ENCODE results near the gene DNAJC6. TPM values are rescaled to one million over a fixed set of nuclear protein-coding genes. Genes with fewer than 3 reads are reported as not detected.
A peak's percentile ranks its signal among the peaks of the same experiment; 100 is the strongest.

DNAJC6 gene
- polyA plus RNA-seq, 1 of the 3 experiments (the other 2 are of a cell fraction): 1.9 TPM

- DNase-seq: no peak
- POLR2A ChIA-PET: no interaction called here
- no peaks in the 10 kb centered on the region for H3K9me2 ChIP-seq
- TF ChIP-seq MXI1 (IDR thresholded peaks at IDR 0.05; ENCODE audit: low read depth, low read length) (no peak), FOSL2 (IDR thresholded peaks at IDR 0.05; ENCODE audit: borderline replicate concordance, low read depth) (peak; percentile 18; the same call in 1 of the 2 replicates), TEAD4 (IDR thresholded peaks at IDR 0.05; ENCODE audit: borderline replicate concordance, insufficient read depth) (no peak), TAF1 (IDR thresholded peaks at IDR 0.05; ENCODE audit: borderline replicate concordance, low read depth, low read length) (no peak)
- no peak overlapping the region for H3K9ac ChIP-seq
- WGBS (ENCODE audit: low lambda C conversion rate): 83% methylated on average over 2 of the region's 2 CpGs
- H3K36me3 ChIP-seq (replicated peaks in 1 of 2; ENCODE audit: control insufficient read depth in 1 of 2, insufficient read depth in 2 of 2, low read length in 1 of 2): peaks cover 0 to 21% of the 10 kb centered on the region in 2 experiments
- no peaks in the 10 kb centered on the region for H3K79me2 ChIP-seq (ENCODE audit: insufficient read depth)
- no peaks in the 10 kb centered on the region for H4K20me1 ChIP-seq (ENCODE audit: insufficient read depth)
- no peaks in the 10 kb centered on the region for H3K9me3 ChIP-seq
- H3K27me3 ChIP-seq (ENCODE audit: insufficient read depth): no peaks in the 10 kb centered on the region
- H3K4me3 ChIP-seq (ENCODE audit: low read depth in 2 of 2, low read length in 1 of 2): no peak overlapping the region
- no peak overlapping the region for H3K27ac ChIP-seq (ENCODE audit: low read depth in 2 of 2, low read length in 1 of 2)
- CTCF ChIA-PET: interaction anchor here (1.3 kb wide), 1 partner anchor 294 kb away, joined by 4 read pairs; no protein-coding TSS in a partner anchor
- H2AFZ ChIP-seq (ENCODE audit: low read depth): no peak overlapping the region
- H3K4me2 ChIP-seq: no peak overlapping the region
- no peaks in the 10 kb centered on the region for H3K4me1 ChIP-seq (ENCODE audit: control insufficient read depth in 1 of 2, insufficient read depth in 2 of 2, low read depth in 1 of 2, low read length in 1 of 2)
- H3F3A ChIP-seq (replicated peaks; ENCODE audit: insufficient read depth): no peaks in the 10 kb centered on the region
These were observed 84.0 kb downstream of the DNAJC6 start for GRCh38 chr1:65393347-65393746.

- H3K4me2 ChIP-seq: no peak overlapping the region
- no peaks in the 10 kb centered on the region for H4K20me1 ChIP-seq (ENCODE audit: insufficient read depth)
- H3K27me3 ChIP-seq (ENCODE audit: insufficient read depth): no peaks in the 10 kb centered on the region
- H2AFZ ChIP-seq (ENCODE audit: low read depth): no peak overlapping the region
- H3F3A ChIP-seq (replicated peaks; ENCODE audit: insufficient read depth): no peaks in the 10 kb centered on the region
- DNase-seq: no peak
- H3K9me3 ChIP-seq: no peaks in the 10 kb centered on the region
- no peak overlapping the region for H3K9ac ChIP-seq
- ChIA-PET POLR2A (no interaction called here), CTCF (no interaction called here)
- H3K27ac ChIP-seq (ENCODE audit: low read depth in 2 of 2, low read length in 1 of 2): no peak overlapping the region
- TF ChIP-seq FOXJ3 (CRISPR knock-in tag; IDR thresholded peaks at IDR 0.05): no peak
- no peak for TF ChIP-seq REST (IDR thresholded peaks at IDR 0.05; ENCODE audit: low read depth, low read length)
- no peak for TF ChIP-seq JUND (IDR thresholded peaks at IDR 0.05)
- TF ChIP-seq EZH2phosphoT487 (IDR thresholded peaks at IDR 0.05; ENCODE audit: borderline replicate concordance, low read depth): no peak
- TF ChIP-seq GATA2 (CRISPR knock-in tag; IDR thresholded peaks at IDR 0.05): no peak
- TF ChIP-seq EP300 (IDR thresholded peaks at IDR 0.05; ENCODE audit: borderline replicate concordance in 1 of 2, low read depth in 1 of 2, low read length in 1 of 2): no peak
- no peak for TF ChIP-seq ELF1 (IDR thresholded peaks at IDR 0.05)
- no peak for TF ChIP-seq PBX3 (IDR thresholded peaks at IDR 0.05)
- TF ChIP-seq USF2 (IDR thresholded peaks at IDR 0.05; ENCODE audit: borderline replicate concordance, low read depth, low read length): no peak
- H3K79me2 ChIP-seq (ENCODE audit: insufficient read depth): no peaks in the 10 kb centered on the region
- WGBS (ENCODE audit: low lambda C conversion rate): 89% methylated on average over 1 of the region's 1 CpG
- H3K4me1 ChIP-seq (ENCODE audit: control insufficient read depth in 1 of 2, insufficient read depth in 2 of 2, low read depth in 1 of 2, low read length in 1 of 2): no peaks in the 10 kb centered on the region
- no peaks in the 10 kb centered on the region for H3K9me2 ChIP-seq
- no peak overlapping the region for H3K4me3 ChIP-seq (ENCODE audit: low read depth in 2 of 2, low read length in 1 of 2)
- peaks cover 0 to 24% of the 10 kb centered on the region in 2 experiments for H3K36me3 ChIP-seq (replicated peaks in 1 of 2; ENCODE audit: control insufficient read depth in 1 of 2, insufficient read depth in 2 of 2, low read length in 1 of 2)
These were observed 84.6 kb downstream of the DNAJC6 start for GRCh38 chr1:65393928-65394327.
